ENCODE data around the gene TESK2.

Gene TESK2

DNA sequence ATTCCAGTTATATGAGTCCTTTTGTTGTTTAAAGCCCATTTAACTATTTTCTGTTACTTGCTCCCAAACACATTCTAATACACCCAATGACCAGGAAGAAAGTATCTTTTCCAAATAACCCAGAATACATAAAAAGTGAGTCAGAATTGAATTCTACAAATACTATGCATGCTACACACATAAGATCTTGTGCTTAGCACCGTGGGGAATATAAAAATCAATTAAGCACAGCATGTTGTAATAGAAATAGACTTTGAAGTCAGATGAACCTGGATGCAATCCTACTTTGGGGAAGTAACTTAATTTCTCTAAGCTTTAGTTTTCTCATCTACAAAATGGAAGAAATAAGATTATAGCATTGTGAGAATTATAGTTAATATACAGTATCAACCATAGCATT, 110.2 kb downstream of the TESK2 start:
- H3K36me3 ChIP-seq = no peaks in the 10 kb centered on the region
- no peaks in the 10 kb centered on the region for H3K27me3 ChIP-seq
- H3K4me1 ChIP-seq (ENCODE audit: control insufficient read depth in 1 of 2, insufficient read depth in 1 of 2, low read depth in 1 of 2, low read length in 1 of 2) = peaks cover 12 to 19% of the 10 kb centered on the region in 2 experiments
- TF ChIP-seq CTCF (IDR thresholded peaks at IDR 0.05) = no peak
- no peak overlapping the region for H3K4me3 ChIP-seq (ENCODE audit: low read depth in 1 of 2, low read length in 1 of 2)
- no peak overlapping the region for H3K27ac ChIP-seq
- no peaks in the 10 kb centered on the region for H3K9me3 ChIP-seq

GRCh38 chr1:45380125-45380524, 110.8 kb downstream of the TESK2 start:
- H3K36me3 ChIP-seq = no peaks in the 10 kb centered on the region
- TF ChIP-seq CTCF (IDR thresholded peaks at IDR 0.05) = no peak
- no peak overlapping the region for H3K4me3 ChIP-seq (ENCODE audit: low read depth in 1 of 2, low read length in 1 of 2)
- H3K27me3 ChIP-seq = no peaks in the 10 kb centered on the region
- peaks cover 7 to 14% of the 10 kb centered on the region in 2 experiments for H3K4me1 ChIP-seq (ENCODE audit: control insufficient read depth in 1 of 2, insufficient read depth in 1 of 2, low read depth in 1 of 2, low read length in 1 of 2)
- no peaks in the 10 kb centered on the region for H3K9me3 ChIP-seq
- H3K27ac ChIP-seq = no peak overlapping the region

- H3K27ac ChIP-seq = no peak overlapping the region
- no peak for TF ChIP-seq CTCF (IDR thresholded peaks at IDR 0.05)
- H3K27me3 ChIP-seq = no peaks in the 10 kb centered on the region
- H3K9me3 ChIP-seq = no peaks in the 10 kb centered on the region
- no peak overlapping the region for H3K4me3 ChIP-seq (ENCODE audit: low read depth in 1 of 2, low read length in 1 of 2)
- H3K4me1 ChIP-seq (ENCODE audit: control insufficient read depth in 1 of 2, insufficient read depth in 1 of 2, low read depth in 1 of 2, low read length in 1 of 2) = peaks cover under 1 to 8% of the 10 kb centered on the region in 2 experiments
- no peaks in the 10 kb centered on the region for H3K36me3 ChIP-seq
Measured at GRCh38 chr1:45379524-45379923, 111.4 kb downstream of the TESK2 start.

GRCh38 chr1:45378184-45378583, 112.8 kb downstream of the TESK2 start:
- no peak for TF ChIP-seq CTCF (IDR thresholded peaks at IDR 0.05)
- Histone ChIP-seq H3K27ac (no peak overlapping the region), H3K4me1 (ENCODE audit: control insufficient read depth in 1 of 2, insufficient read depth in 1 of 2, low read depth in 1 of 2, low read length in 1 of 2) (no peaks in the 10 kb centered on the region), H3K27me3 (no peaks in the 10 kb centered on the region), H3K9me3 (no peaks in the 10 kb centered on the region), H3K36me3 (no peaks in the 10 kb centered on the region), H3K4me3 (ENCODE audit: low read depth in 1 of 2, low read length in 1 of 2) (no peak overlapping the region)

DNA sequence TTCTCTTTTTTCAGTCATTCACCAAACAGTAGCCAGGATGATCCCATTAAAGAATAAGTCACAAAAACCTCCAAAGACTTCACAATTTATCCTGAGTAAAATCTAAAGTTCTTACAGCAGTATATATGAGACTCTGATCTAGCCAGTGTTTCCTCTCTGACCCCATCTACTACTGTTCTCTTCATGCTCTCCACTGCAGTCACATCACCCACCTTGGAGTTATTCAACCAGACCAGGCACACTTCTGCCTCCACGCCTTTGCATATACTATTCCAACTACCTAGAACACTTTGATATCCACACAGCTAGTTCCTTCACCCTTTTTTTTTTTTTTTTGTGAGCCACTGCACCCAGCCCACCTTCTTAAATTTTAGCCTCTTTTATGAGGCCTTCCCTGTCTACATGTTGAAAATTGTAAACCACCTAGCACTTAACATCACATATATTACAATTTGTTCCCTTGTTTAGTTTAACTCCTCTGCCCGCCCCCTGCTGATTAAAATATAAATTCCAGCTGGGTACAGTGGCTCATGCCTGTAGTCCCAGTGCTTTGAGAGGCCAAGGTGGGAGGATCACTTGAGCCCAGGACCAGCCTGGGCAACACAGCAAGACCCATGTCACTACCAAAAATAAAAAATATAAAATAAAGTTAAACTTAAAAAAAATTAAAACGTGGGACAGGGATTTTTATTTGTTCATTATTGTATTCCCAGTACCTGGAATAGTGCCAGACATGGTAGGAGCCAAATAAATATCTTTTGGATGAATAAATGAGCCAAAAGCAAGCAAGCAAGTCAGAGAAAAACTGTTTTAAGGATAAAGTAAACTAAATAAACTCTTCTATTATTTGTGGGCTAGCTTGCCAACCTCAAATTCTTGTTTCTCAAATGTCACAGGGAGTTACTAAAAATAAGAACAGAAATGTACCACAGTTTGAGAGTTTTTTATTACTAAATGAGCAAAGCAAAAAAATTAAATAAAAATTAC, 115.6 kb downstream of the TESK2 start:
- no peaks in the 10 kb centered on the region for H3K36me3 ChIP-seq

More for the DNA sequence above, 115.6 kb downstream of the TESK2 start:
- no peak overlapping the region for H3K27ac ChIP-seq
- H3K27me3 ChIP-seq = no peaks in the 10 kb centered on the region
- H3K9me3 ChIP-seq = no peaks in the 10 kb centered on the region
- TF ChIP-seq CTCF (IDR thresholded peaks at IDR 0.05) = no peak
- H3K4me3 ChIP-seq (ENCODE audit: low read depth in 1 of 2, low read length in 1 of 2) = no peak overlapping the region
- H3K4me1 ChIP-seq (ENCODE audit: control insufficient read depth in 1 of 2, insufficient read depth in 1 of 2, low read depth in 1 of 2, low read length in 1 of 2) = peaks cover 5 to 7% of the 10 kb centered on the region in 2 experiments

Data from neutrophil (primary cell).